GM08714 (cell line): ENCODE results near the gene DLST.

Experiments used
- H3K4me3 ChIP-seq: fragments of 200-500 bp; sonication (Bioruptor generic); 2 replicates; pipeline ENCODE4 v1.5.1; 2014; ENCODE audit warnings: mild to moderate bottlenecking, low read length, inconsistent platforms
- ZNF274 ChIP-seq: IDR thresholded peaks from 2 replicates; pipeline ENCODE4 v1.6.1; 2012; ENCODE audit warnings: mild to moderate bottlenecking, low read depth, low read length

DLST gene

GRCh38 chr14:74942181-74942580 is 60.5 kb downstream of the DLST start:
- TF ChIP-seq ZNF274, result no peak
- peak overlapping the region; percentile 0; the same call in 1 of the 2 replicates for H3K4me3 ChIP-seq

GRCh38 chr14:74942608-74943007 is 60.9 kb downstream of the DLST start:
- peak overlapping the region; percentile 0; the same call in 1 of the 2 replicates for H3K4me3 ChIP-seq
- no peak for TF ChIP-seq ZNF274

DNA sequence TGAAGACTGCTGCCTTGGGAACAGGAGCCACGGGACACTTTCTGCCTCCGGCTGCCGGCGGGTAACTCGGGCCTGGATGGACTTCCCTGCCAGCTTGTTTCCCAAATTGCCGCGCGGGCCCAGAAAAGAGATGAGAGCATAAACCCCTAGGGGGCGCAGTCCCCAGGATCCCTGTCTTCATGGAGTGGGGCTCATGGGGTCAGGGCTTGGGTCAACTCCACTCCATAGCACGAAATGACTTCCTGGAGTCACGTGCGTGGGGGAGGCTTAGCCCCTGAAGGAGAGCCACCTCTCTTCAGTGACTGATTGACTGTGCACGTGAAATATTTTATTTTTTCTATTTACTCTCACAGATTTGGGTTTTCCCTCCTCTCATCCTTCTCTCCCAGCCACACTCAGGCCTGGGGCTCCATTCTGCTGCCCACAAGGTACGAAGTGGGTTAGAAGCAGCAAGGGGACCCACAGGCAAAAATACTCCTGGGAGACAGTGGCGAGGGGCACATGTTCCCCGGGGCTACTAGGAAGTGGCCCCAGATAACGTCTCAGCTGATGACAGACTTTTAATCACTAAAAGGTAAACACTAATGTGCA is 63.6 kb downstream of the DLST start:
- no peak overlapping the region for H3K4me3 ChIP-seq
- no peak for TF ChIP-seq ZNF274

DNA sequence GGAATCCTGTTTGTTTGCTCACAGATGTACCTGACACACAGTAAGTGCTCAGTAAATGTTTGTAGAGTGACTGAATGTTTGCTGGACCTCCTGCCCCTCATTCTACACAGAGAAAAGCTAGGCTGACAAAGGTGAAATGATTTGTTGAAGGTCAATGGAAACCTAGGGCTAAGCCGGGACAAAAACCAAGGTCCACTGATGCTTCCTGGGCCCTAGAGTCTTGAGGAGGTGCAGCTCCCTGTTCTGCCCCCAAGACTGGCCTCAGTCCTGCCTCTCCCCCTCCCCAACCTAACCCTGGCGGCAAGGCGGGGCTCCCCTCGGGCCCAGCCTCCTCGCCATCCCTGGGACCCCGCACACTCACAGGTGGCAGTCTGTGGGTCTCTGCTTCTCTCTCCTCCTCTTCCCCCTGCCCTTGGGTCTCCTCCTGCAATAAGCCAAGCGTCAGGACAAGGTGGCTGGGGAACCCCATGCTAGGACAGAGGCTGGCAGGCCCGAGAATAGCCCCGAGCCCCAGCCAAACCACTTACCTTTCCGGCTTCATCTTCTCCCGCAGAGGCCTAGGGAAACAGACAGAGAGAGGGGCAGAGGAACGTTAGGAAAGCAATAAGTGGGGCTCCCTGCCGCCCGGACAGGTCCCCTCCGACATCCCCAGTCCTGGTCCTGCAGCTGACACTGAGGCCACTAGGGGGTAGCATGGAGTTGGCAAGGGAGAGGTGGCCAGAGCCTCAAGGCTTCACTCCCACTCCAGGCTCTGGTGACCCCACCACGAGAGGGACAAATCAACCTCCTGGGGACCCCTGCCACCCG is 64.3 kb downstream of the DLST start:
- no peak for TF ChIP-seq ZNF274

DNA sequence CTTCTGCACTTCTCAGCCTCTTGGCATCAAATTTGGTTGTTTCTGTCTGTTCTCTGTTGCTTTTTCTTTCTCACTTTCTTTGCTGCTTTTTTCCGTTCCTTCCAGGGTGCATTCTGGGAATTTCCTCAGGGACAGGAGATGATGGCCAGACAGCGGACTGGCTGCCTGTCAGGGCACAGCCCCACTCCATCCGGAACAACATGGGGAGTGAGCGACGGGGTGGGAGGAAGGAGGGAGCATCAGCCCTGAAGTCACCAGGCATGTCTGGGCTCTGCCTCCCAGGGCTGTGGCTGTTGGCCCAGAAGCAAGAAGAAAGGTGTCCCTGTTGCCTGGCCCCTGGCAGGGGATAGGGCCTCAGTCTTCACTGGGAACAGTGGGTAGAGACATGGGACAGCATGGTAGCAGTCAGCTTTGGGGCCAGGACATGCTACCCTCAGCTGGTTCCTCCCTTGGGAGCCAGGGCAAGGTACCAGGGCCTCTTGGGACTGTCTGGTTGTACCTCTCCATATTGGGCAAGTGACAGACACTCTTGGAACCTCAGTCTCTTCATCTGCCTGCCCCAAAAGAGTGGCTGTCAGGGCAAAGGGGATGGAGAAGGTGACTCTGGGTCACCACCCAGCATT is 65.1 kb downstream of the DLST start:
- no peak for TF ChIP-seq ZNF274
- no peak overlapping the region for H3K4me3 ChIP-seq

More for the DNA sequence above, 64.3 kb downstream of the DLST start:
- no peak overlapping the region for H3K4me3 ChIP-seq

DNA sequence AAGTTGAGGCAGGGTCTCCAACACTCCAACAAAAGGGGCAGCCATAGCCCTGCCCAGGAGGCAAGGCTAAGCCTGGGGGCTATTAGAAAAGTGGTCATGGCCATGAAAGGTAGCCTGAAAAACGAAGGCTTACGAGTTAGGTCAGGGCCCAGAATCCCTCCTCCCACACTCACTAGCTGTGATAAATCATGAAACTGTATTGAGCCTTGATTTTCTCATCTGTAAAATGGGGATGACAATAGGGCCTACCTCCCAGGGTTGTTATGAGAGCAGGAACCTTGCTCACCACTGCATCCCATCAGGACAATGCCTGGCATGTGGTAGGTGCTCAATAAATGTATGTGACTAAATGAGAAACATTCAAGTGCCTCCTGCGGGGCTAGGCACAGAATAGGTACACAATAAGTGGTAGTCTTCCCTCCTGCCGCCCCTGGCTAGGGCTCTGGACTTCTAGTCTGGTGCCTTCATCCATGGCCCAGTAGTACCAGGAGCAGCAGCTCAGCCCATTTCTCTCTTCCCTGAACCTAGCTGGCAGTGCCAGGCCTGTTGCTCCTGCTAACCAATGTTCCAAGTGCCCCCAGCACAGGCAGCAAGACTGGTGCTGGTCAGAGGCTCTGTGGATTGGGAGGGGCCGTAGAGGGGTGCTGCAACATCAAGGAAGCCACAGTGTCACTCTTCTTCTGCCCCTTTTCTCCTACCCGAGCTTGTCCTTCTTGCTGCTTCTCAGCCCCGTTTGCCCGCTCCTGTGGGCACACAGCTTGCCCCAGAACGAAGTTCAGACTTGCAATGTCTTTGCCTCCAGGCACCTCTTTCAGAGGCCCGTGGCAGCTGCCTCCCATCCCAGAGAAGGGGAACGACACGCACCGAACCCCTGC is 65.9 kb downstream of the DLST start:
- TF ChIP-seq ZNF274, result no peak
- no peak overlapping the region for H3K4me3 ChIP-seq

- TF ChIP-seq ZNF274, result no peak
- H3K4me3 ChIP-seq, result no peak overlapping the region
Observed at GRCh38 chr14:74948228-74949175, 66.8 kb downstream of the DLST start.

DNA sequence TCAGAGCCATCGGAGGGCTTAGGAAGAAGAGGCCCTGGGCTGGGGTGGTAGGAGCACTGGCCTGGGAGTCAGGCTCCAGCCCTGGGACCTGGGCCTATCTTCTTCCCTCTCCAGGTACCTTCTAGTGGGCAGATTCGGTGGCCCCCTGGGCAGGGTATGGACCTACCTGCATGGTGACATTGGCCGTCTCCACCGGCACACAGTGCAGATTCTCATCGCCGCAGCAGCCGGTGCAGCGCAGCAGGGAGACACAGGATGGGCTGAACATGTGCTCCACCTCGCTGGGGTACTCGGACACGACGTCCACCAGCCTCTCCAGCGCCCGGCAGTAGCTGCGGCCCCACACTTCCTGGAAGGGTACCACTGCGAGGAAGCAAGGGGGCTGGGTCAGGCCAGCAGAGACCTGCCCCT is 67.5 kb downstream of the DLST start:
- no peak overlapping the region for H3K4me3 ChIP-seq
- no peak for TF ChIP-seq ZNF274

DNA sequence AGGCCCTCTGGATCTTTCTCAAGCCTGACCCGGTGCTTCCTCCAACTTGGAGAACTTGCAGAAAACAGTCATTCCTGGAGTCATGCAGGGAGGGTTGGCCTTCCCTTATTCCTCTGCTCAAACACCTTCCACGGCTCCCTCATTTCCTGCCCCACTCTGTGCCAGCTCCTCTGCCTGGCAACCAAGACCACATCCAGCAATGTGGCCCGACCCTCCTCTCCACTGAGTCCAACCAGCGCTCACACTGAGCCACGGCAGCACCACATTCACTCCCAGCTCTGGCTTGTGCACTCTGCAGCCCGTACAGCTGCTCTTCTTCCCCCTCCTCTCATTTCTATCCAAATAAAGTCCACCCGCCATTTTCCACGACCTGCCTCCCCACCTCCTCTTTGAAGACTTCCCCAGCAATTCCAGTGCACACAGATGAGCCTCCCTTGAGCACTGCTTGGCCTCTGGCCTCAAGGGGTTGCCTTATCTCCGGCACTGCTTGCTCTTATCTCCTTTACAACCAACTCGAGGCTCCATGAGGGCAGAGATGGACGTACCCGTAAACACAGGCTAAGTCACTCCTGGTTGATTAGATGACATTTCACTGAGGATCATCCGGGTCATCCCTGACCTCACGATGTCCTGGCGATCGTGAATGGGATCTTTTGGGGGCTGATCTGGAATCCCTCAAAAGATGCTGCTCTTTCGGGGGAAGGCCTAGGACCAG is 68.3 kb downstream of the DLST start:
- no peak for TF ChIP-seq ZNF274
- no peak overlapping the region for H3K4me3 ChIP-seq

DNA sequence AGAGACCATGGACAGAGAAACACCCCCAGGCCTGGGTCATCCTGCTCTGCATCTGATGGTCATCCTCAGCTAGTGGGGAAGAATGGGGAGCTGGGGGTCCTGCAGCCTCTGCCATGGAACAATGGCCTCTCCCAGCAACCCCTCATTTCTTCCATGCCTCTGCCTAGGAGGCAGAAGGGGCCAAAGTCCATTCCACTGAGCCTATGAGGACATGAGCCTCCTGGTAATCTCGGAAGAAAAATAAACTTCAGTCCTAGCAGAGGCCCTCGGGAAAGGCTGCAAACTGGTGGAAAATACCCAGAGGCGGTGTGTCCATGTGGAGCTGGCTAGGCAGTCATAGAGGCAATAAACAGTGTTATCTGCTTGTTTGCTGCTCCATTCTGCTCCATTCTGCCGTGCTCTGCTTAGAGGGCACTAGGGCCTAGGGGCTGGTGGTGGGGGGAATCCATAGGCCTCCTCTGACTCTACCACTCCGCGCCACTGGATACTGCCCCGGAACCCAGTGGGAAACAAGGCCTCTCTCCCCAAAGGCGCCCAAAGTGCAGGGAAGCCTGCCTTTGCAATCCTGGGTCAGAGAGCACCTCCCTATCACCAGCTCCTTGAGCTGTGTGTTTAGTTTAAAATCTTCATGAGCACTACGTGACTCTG is 69.2 kb downstream of the DLST start:
- no peak overlapping the region for H3K4me3 ChIP-seq
- no peak for TF ChIP-seq ZNF274

DNA sequence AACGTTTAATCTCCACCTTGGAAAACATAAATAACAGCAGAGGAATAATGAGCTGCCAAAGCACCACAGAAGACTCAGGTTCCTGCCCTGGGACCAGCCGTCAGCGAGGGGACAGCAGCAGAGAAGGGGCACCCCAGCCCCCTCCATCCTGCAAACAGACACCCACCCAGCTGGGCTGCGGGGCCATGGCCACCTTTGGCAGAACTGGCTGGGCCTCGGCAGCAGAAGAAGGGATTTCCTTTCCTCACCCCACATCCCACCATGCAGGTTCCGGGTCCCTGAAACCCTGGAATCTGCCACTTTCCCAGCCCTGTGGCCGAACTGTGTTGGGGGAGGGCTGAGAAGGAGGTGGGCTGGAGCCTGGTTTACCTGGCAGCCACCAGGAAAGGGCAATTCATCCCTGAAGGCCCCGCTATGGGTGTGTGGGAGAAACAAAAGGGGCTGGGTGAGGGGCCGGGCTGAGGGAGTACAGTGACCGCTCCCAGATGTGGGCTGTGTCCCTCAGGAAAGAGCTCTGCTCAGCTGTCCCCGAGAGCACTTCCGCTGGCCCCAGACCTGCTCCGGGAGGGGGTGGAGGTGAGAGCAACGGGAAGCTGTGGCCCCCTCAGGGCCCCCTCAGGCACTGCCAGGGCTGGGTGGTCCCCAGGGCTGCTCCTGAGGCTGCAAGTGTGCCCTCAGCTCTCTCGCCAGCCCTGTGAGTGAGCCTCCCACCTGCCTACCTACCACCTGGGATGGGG is 69.9 kb downstream of the DLST start:
- H3K4me3 ChIP-seq, result no peak overlapping the region
- TF ChIP-seq ZNF274, result no peak

GRCh38 chr14:74952180-74952665 is 70.5 kb downstream of the DLST start:
- no peak overlapping the region for H3K4me3 ChIP-seq
- TF ChIP-seq ZNF274, result no peak
